ENCODE results near the gene MYO1G.
"Not testable (repeated sequence)": the region's sequence is repeated elsewhere in the genome, so short reads cannot be mapped to it uniquely, and the experiment has no call there.

Gene MYO1G

GRCh38 chr7:44978511-44979366, at the start of gene MYO1G:
Gene MYO1G (minus strand): TSS chr7:44979015. CDS start chr7:44978961, 54 bp downstream.
- no peak within 1 kb of the TSS for H3K4me3 ChIP-seq (ENCODE audit: low read length)
- DNase-seq (ENCODE audit: low read depth): no peak
- TF ChIP-seq CTCF (IDR thresholded peaks at IDR 0.05; ENCODE audit: insufficient read depth, low read depth, low read length, missing control alignments): no peak

GRCh38 chr7:45028138-45028919, 49.5 kb upstream of the MYO1G start:
- no peak for TF ChIP-seq CTCF (IDR thresholded peaks at IDR 0.05; ENCODE audit: insufficient read depth, low read depth, low read length, missing control alignments)
- H3K4me3 ChIP-seq (ENCODE audit: low read length): no peak overlapping the region
- no peak for DNase-seq (ENCODE audit: low read depth)

- no peak for TF ChIP-seq CTCF (IDR thresholded peaks at IDR 0.05; ENCODE audit: insufficient read depth, low read depth, low read length, missing control alignments)
- DNase-seq (ENCODE audit: low read depth): no peak
- no peak overlapping the region for H3K4me3 ChIP-seq (ENCODE audit: low read length)
Measured at GRCh38 chr7:45027774-45028114, 48.9 kb upstream of the MYO1G start.

GRCh38 chr7:45026984-45027773, 48.4 kb upstream of the MYO1G start:
- no peak overlapping the region for H3K4me3 ChIP-seq (ENCODE audit: low read length)
- TF ChIP-seq CTCF (IDR thresholded peaks at IDR 0.05; ENCODE audit: insufficient read depth, low read depth, low read length, missing control alignments): no peak
- peak; percentile 56 for DNase-seq (ENCODE audit: low read depth)

- no peak overlapping the region for H3K4me3 ChIP-seq (ENCODE audit: low read length)
- TF ChIP-seq CTCF (IDR thresholded peaks at IDR 0.05; ENCODE audit: insufficient read depth, low read depth, low read length, missing control alignments): no peak
- no peak for DNase-seq (ENCODE audit: low read depth)
Measured at GRCh38 chr7:45026013-45026412, 47.2 kb upstream of the MYO1G start.

GRCh38 chr7:45025473-45025872, 46.7 kb upstream of the MYO1G start:
- not testable (repeated sequence) for DNase-seq (ENCODE audit: low read depth); H3K4me3 ChIP-seq (ENCODE audit: low read length)

All from epithelial cell of esophagus (primary cell).